ENCODE data around the gene FOXP1.

Gene FOXP1

DNA sequence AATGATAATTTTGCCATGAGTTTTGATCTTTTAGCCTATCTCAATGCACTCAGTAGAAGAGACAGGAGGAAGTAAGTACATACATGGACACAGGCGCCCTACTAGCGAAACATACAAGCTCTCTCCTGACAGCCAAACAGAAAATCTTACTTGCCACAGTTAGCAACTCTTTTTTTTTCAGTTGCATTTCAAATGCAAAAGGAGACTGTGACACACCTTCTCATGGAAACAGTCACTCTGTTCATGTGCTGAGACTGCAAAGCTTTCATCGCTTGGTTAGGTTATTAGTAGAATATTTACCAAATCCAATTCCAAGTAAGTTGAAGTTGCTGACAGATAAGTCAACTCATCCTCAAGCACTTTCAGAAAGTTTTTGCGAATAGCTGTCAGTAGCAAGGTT lies 223.3 kb downstream of the FOXP1 start:
- Histone ChIP-seq H3K9ac (ENCODE audit: low read depth, low read length) (no peak overlapping the region), H3K4me1 (ENCODE audit: insufficient read depth, low read length) (no peaks in the 10 kb centered on the region), H3K36me3 (ENCODE audit: insufficient read depth, low read length) (no peaks in the 10 kb centered on the region), H3K9me3 (ENCODE audit: control insufficient read depth, insufficient read depth, low read length) (no peaks in the 10 kb centered on the region)

DNA sequence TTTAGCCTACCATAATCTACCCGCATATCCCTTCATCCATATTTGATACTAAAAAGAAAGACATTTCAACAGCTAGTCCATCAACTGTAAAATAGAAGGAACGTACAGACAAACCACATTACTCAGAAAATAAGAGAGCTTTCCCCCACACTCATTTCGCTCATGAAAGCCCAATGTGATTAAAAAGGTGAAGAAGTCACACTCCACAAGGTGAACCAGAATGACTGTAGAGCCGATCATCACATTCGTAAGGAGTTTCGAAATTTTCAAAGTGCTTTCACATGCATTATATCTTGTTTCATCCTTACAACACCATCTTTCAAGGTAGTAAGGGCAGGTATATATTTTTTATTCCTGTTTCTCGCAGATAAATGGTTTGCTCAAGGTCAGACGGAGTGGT lies 225.3 kb downstream of the FOXP1 start:
- no peaks in the 10 kb centered on the region for H3K9me3 ChIP-seq (ENCODE audit: control insufficient read depth, insufficient read depth, low read length)
- H3K9ac ChIP-seq (ENCODE audit: low read depth, low read length), result no peak overlapping the region
- no peaks in the 10 kb centered on the region for H3K36me3 ChIP-seq (ENCODE audit: insufficient read depth, low read length)
- H3K4me1 ChIP-seq (ENCODE audit: insufficient read depth, low read length), result no peaks in the 10 kb centered on the region

DNA sequence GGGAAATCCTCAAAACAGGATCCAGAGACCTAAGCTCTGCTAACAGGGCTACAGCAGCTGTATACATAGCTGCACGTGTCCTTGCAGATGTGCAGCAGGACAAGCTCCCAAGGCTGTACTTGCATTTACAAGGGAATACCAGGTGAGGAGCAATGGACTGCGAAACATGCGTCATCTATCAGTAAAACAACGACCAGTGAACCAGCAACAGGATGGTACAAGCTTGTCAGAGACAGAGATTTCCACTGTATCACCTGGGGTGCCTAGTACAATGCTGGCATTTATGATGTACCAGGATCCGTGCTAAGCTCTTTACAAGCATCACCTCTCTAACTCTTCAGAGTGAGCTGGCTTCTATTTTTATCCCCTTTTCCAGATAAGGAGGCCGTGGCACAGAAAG lies 227.3 kb downstream of the FOXP1 start:
- Histone ChIP-seq H3K9me3 (ENCODE audit: control insufficient read depth, insufficient read depth, low read length) (no peaks in the 10 kb centered on the region), H3K36me3 (ENCODE audit: insufficient read depth, low read length) (no peaks in the 10 kb centered on the region), H3K9ac (ENCODE audit: low read depth, low read length) (no peak overlapping the region), H3K4me1 (ENCODE audit: insufficient read depth, low read length) (no peaks in the 10 kb centered on the region; the same call in 1 of the 2 replicates)

DNA sequence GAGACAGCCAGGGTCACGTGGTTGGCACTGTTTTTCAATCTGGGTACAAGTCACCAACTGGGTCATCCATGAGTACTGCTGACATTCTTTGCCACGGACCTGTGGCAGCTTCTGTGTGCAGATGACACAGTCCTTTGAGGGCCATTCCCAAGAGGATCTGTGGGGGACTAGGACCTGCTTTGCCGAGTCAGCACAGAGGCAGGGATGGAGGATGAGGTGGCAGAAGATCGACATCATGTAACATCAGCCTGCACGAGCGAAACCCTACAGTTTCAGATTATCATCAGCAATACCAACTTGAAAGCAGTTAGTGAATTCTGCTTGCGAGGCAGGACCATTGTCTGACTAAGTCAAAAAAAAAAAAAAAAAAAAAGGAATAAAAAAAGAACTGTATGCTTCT lies 227.7 kb downstream of the FOXP1 start:
- no peaks in the 10 kb centered on the region for H3K36me3 ChIP-seq (ENCODE audit: insufficient read depth, low read length)

DNA sequence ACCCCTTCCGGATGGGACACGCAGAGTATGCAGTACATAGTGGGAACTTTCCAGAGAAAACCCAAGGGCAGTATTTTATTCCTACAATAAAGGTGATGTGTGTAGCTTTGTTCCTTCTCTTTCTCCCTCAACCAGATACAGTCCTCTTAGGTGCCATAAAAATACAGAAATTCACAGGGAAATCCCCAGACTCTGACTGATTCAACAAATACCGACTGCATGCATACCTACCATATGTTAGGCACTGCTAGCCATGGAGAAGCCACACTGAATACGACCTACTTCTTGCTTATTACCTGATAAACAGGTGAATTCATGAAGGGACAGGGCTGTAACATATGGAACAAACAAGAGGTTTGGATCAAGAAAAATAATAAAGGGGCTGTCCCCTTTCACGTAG lies 228.5 kb downstream of the FOXP1 start:
- H3K4me1 ChIP-seq (ENCODE audit: insufficient read depth, low read length), result no peaks in the 10 kb centered on the region; the same call in 1 of the 2 replicates
- no peak overlapping the region for H3K9ac ChIP-seq (ENCODE audit: low read depth, low read length)
- no peaks in the 10 kb centered on the region for H3K9me3 ChIP-seq (ENCODE audit: control insufficient read depth, insufficient read depth, low read length)
- no peaks in the 10 kb centered on the region for H3K36me3 ChIP-seq (ENCODE audit: insufficient read depth, low read length)

More for the DNA sequence above, 227.7 kb downstream of the FOXP1 start:
- Histone ChIP-seq H3K4me1 (ENCODE audit: insufficient read depth, low read length) (no peaks in the 10 kb centered on the region; the same call in 1 of the 2 replicates), H3K9me3 (ENCODE audit: control insufficient read depth, insufficient read depth, low read length) (no peaks in the 10 kb centered on the region), H3K9ac (ENCODE audit: low read depth, low read length) (no peak overlapping the region)

DNA sequence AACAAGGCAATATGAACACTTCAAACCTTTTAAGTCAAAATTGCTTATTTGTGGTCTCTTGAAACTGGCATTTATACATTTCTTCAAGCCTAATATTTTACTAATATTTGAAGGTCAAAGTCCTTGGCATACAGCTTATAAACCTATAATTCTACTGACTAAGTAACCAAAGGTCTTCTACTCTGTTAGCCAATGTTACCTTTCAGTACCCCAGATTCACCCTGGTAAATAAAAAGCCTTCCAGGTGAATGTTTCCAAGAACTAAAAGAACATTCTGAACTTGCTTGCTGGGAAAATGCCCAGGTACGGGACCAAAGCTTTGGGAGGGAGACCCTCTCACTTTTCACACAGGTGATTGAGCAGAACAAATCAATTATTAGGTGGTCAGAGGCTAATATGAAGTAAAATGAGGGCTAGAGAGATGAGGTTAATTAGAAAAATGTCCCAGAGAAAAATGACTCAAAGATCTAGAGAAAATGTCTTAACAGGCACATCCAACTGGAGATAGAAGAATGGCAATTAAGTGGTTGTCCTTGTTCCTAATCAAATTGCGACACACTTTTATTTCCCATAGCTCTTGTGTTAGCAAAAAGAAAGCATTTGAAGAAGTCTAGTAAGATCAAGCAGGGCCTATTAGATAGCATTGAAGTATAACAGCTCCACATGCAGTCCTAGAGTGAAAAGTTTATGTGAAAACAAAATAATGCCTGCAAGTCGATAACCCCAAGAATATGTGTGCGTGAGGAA lies 232.0 kb downstream of the FOXP1 start:
- H3K36me3 ChIP-seq (ENCODE audit: insufficient read depth, low read length), result no peaks in the 10 kb centered on the region
- no peak overlapping the region for H3K9ac ChIP-seq (ENCODE audit: low read depth, low read length)
- H3K9me3 ChIP-seq (ENCODE audit: control insufficient read depth, insufficient read depth, low read length), result no peaks in the 10 kb centered on the region
- H3K4me1 ChIP-seq (ENCODE audit: insufficient read depth, low read length), result no peaks in the 10 kb centered on the region; the same call in 1 of the 2 replicates

DNA sequence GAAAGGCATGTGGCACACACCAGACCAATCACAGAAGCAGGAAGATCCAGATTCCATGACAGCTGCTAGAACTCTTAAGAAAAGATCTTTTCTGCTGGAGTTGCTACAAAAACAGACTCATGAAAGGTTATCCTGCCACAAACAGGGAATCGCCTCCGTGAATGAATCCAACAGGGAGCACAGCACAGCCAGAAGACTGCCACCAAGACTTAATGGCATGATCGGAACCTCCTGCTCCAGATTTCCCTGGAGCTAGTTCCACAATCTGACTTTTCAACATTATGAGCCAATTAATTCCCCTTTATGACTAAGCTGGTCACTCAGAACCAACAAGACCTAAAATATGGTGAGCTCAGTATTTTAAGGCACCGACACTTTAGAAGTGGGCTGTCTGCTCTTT lies 232.5 kb downstream of the FOXP1 start:
- Histone ChIP-seq H3K9me3 (ENCODE audit: control insufficient read depth, insufficient read depth, low read length) (no peaks in the 10 kb centered on the region), H3K4me1 (ENCODE audit: insufficient read depth, low read length) (peaks cover 2% of the 10 kb centered on the region), H3K9ac (ENCODE audit: low read depth, low read length) (no peak overlapping the region), H3K36me3 (ENCODE audit: insufficient read depth, low read length) (no peaks in the 10 kb centered on the region)

DNA sequence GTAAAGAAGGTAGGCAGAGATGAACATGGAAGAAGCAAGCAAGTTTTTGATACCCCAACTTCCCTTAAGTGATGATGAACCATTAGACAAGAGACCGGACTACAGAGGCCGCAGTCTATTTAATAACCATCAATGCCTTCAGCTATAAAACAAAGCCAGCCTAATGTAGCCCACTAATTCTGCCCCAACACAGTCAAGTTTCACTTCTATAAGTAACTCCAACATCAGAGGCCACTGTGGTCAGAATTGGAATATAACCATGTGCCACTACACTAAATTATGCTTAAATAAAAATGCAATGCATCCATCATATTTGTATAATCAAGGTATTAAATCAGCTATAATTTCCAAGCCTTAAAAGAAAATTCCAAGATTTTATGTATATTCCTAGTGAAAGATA lies 234.7 kb downstream of the FOXP1 start:
- Histone ChIP-seq H3K4me1 (ENCODE audit: insufficient read depth, low read length) (peaks cover 4% of the 10 kb centered on the region), H3K36me3 (ENCODE audit: insufficient read depth, low read length) (no peaks in the 10 kb centered on the region), H3K9ac (ENCODE audit: low read depth, low read length) (no peak overlapping the region), H3K9me3 (ENCODE audit: control insufficient read depth, insufficient read depth, low read length) (no peaks in the 10 kb centered on the region)

DNA sequence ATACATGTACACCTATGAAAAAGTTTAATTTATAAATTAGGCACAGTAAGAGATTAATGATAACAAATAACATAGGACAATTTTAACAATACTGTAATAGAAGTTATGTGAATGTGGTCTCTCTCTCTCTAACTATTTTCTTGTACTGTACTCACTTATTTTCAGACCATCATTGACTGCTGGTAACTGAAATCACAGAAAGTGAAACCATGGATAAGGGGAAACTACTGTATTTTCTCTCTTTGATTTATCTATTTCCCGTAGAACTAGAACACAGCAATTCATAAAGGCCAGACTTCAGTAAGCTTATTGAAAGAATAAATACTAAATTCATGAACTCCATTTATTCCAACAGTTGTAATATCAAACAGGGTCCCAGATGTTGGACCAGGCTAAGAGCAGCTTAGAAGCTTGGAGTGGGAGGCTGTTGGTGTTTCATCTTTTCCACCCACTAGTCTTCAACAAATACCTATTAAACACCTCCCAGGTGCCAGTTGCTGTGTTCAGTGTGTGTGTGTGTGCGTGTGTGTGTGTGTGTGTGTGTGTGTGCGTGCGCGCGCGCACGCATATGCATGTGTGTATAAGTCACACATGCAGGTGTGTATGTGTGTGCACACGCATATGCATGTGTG lies 235.4 kb downstream of the FOXP1 start:
- Histone ChIP-seq H3K9me3 (ENCODE audit: control insufficient read depth, insufficient read depth, low read length) (no peaks in the 10 kb centered on the region), H3K9ac (ENCODE audit: low read depth, low read length) (no peak overlapping the region), H3K4me1 (ENCODE audit: insufficient read depth, low read length) (peaks cover 4% of the 10 kb centered on the region), H3K36me3 (ENCODE audit: insufficient read depth, low read length) (no peaks in the 10 kb centered on the region)

DNA sequence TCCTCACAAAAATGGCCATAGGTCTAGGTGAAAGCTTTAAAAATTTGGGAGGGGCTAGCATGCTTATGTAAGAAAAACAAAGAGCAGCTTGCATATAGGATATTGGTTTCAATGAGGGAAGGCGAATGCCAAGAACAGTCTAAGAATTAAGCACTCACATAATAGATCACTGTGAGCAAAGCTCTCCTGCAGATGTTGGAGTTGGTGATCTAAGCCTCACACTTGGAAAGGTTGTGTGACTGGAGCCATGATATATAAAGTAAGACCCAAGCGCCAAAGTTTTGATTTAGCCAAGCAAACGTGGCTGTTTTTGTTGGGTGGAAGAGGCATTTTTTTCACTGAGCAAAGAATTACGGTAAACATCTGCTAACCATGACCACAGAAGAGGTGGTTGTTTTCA lies 237.5 kb downstream of the FOXP1 start:
- Histone ChIP-seq H3K9me3 (ENCODE audit: control insufficient read depth, insufficient read depth, low read length) (no peaks in the 10 kb centered on the region), H3K4me1 (ENCODE audit: insufficient read depth, low read length) (peaks cover 4% of the 10 kb centered on the region; the same call in 1 of the 2 replicates), H3K9ac (ENCODE audit: low read depth, low read length) (no peak overlapping the region), H3K36me3 (ENCODE audit: insufficient read depth, low read length) (no peaks in the 10 kb centered on the region)

DNA sequence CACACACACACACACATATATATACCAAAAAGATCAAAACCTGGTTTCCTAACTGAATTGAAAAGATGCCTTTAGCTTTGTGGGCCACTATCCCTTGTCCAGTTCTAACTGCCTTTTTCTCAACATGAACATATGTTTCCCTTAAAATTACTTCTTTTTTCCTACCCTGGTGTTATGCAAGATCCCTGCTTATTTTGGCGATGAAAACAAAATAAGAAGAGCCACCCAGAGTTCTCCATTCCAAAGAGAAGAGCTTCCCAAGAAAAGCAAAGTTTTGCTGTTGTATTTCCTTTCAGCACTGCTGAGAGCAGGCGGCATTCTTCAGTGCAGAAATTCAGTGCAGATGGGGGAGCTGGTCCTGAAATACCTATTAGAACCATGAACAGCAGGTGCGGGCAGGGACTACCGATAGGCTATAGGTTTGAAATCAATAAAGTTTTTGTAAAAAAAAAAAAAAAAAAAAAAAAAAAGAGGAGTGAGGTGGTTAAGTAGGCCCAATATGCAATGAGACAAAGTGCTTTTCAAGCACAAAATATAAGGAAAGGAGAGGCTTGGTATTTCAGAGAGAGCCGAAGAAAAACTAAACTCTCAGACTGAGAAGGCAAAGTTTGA lies 238.0 kb downstream of the FOXP1 start:
- Histone ChIP-seq H3K36me3 (ENCODE audit: insufficient read depth, low read length) (no peaks in the 10 kb centered on the region), H3K9me3 (ENCODE audit: control insufficient read depth, insufficient read depth, low read length) (no peaks in the 10 kb centered on the region), H3K9ac (ENCODE audit: low read depth, low read length) (no peak overlapping the region), H3K4me1 (ENCODE audit: insufficient read depth, low read length) (peaks cover 4% of the 10 kb centered on the region; the same call in 1 of the 2 replicates)

DNA sequence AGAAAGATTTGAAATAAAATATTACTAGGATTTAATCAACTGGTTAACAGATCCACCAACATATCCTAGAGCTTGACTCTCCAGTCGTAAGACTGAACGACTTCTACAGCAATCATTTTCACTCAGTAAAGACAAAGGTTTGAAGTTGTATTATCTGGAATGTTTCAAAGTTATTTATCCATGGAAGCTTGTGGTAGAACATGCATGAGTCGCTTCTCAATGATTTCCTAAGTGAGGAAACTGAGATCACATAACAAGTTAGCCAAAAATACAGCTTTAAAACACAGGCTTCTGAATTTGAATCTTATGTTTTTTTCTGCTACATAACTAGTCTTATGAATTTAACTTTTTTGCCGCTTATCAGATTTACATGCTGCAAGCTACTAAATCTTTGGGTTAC lies 241.8 kb downstream of the FOXP1 start:
- H3K4me1 ChIP-seq (ENCODE audit: insufficient read depth, low read length), result peaks cover 4% of the 10 kb centered on the region; the same call in 1 of the 2 replicates
- H3K36me3 ChIP-seq (ENCODE audit: insufficient read depth, low read length), result no peaks in the 10 kb centered on the region
- H3K9ac ChIP-seq (ENCODE audit: low read depth, low read length), result no peak overlapping the region

DNA sequence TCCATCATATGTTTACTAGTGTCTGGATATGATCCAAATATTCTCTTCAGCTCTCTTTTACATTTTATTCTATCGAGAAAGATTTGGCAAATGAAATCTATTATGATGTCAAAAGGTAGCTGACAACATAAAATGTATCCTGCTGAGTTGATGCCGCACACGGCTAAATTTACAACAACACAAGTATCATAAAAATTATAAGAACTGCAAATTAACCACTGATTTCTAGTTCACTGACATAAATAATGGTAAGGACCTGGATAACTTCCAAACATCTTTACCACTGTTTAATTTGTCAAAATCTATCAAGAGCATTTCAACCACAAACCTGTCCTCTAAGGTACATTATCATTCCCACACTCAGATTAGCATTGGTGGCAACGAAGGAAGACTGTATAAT lies 244.5 kb downstream of the FOXP1 start:
- no peaks in the 10 kb centered on the region for H3K36me3 ChIP-seq (ENCODE audit: insufficient read depth, low read length)
- H3K9me3 ChIP-seq (ENCODE audit: control insufficient read depth, insufficient read depth, low read length), result no peaks in the 10 kb centered on the region; the same call in 1 of the 2 replicates
- H3K4me1 ChIP-seq (ENCODE audit: insufficient read depth, low read length), result no peaks in the 10 kb centered on the region
- no peak overlapping the region for H3K9ac ChIP-seq (ENCODE audit: low read depth, low read length)

More for the DNA sequence above, 241.8 kb downstream of the FOXP1 start:
- H3K9me3 ChIP-seq (ENCODE audit: control insufficient read depth, insufficient read depth, low read length), result no peaks in the 10 kb centered on the region

DNA sequence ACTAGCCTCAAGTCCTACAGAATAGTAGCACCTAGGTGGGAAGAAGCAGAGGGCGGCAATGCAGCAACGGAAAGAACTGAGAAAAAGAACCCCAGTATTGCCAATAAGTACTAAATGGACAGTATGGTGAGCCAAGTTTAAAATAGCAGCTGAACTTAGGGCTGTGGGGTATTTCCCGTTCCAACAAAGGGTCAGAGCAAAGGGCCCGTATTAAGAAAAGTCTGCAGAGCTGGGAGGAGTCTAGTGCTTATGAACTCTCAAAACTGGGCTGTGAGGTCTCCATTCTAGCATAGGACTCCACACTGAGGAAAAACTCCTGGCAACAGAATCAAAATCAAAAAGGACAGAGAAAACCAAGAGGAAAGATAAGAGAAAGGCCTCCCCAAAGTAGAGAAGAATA lies 250.7 kb downstream of the FOXP1 start:
- H3K9me3 ChIP-seq (ENCODE audit: control insufficient read depth, insufficient read depth, low read length), result no peaks in the 10 kb centered on the region; the same call in 1 of the 2 replicates
- no peak overlapping the region for H3K9ac ChIP-seq (ENCODE audit: low read depth, low read length)
- no peaks in the 10 kb centered on the region for H3K4me1 ChIP-seq (ENCODE audit: insufficient read depth, low read length)
- no peaks in the 10 kb centered on the region for H3K36me3 ChIP-seq (ENCODE audit: insufficient read depth, low read length)

DNA sequence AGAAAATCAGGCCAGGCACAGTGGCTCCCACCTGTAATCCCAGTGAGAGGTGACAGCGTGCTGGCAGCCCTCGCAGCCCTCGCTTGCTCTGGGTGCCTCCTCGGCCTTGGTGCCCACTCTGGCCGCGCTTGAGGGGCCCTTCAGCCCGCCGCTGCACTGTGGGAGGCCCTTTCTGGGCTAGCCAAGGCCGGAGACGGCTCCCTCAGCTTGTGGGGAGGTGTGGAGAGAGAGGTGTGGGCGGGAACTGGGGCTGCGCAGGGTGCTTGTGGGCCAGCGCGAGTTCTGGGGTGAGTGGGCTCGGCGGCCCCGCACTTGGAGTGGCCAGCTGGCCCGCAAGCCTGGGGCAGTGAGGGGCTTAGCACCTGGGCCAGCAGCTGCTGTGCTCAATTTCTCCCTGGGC lies 252.6 kb downstream of the FOXP1 start:
- H3K4me1 ChIP-seq (ENCODE audit: insufficient read depth, low read length), result no peaks in the 10 kb centered on the region
- H3K36me3 ChIP-seq (ENCODE audit: insufficient read depth, low read length), result no peaks in the 10 kb centered on the region
- H3K9me3 ChIP-seq (ENCODE audit: control insufficient read depth, insufficient read depth, low read length), result no peaks in the 10 kb centered on the region; the same call in 1 of the 2 replicates
- H3K9ac ChIP-seq (ENCODE audit: low read depth, low read length), result no peak overlapping the region
